Activated CD4-positive, alpha-beta T cell treated with anti-CD3 and anti-CD28 coated beads, Interleukin-2, Interleukin-4, amounts not matched to agents 100 ng/mL and 50 ng/mL, durations not matched to agents 16 hours and 8 hours (primary cell): Measurements from ENCODE around the gene NOSTRIN.
"Not testable (repeated sequence)": the region's sequence is repeated elsewhere in the genome, so short reads cannot be mapped to it uniquely, and the experiment has no call there.

ENCODE experiments used
- DNase-seq: peaks from one replicate; pipeline ENCODE4 v3.0.0-alpha.2; 2020; ENCODE audit warnings: low spot score

Gene NOSTRIN

DNA sequence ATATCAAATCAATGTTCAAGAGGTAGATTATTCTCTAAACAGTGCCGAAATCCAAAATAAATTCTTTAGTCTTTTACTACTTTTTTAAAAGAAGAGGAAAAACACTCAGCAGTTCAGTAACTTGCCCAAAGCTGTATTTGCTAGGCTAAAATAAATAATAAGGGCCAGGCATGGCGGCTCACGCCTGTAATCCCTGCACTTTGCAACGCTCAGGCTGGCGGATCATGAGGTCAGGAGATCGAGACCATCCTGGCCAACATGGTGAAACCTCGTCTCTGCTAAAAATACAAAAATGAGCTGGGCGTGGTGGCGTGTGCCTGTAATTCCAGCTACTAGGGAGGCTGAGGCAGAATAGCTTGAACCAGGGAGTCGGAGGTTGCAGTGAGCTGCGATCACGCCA lies 79.7 kb downstream of the NOSTRIN start:
- not testable (repeated sequence) for DNase-seq

DNA sequence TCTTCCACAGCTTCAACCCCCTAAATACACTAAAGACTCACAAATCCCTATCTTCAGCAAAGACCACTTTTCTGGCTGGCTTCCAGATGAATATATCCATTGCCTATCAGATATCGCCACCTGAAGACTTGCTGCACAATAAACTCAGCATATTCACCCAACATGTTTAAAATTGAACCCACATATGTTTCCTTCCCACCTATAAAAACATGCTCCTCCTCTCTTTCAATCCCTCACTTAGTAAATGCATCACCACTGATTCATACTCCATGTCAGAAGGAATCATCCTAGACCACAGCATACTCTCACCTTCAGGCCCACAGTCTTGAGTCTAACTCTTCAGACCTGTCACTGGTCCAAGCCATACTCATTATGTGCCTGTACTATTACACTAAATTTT lies 82.5 kb downstream of the NOSTRIN start:
- DNase-seq: no peak

DNA sequence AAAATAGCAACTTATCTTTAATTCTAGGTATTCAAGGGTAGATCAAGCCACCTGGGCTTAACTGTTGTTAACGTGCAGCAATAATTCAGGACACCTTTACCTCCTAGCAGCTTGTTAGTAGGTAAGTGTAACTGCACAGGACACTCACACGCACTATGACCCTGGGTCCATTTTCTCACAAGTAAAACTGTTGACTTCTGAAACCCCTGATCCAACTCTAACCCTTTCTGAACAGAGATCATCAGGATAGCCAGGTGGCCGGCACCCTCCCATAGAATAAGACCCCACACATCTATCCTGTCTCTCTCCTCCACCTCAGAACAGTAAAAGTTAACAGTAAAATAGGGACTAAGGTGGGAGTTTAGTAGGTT lies 87.2 kb downstream of the NOSTRIN start:
- no peak for DNase-seq

DNA sequence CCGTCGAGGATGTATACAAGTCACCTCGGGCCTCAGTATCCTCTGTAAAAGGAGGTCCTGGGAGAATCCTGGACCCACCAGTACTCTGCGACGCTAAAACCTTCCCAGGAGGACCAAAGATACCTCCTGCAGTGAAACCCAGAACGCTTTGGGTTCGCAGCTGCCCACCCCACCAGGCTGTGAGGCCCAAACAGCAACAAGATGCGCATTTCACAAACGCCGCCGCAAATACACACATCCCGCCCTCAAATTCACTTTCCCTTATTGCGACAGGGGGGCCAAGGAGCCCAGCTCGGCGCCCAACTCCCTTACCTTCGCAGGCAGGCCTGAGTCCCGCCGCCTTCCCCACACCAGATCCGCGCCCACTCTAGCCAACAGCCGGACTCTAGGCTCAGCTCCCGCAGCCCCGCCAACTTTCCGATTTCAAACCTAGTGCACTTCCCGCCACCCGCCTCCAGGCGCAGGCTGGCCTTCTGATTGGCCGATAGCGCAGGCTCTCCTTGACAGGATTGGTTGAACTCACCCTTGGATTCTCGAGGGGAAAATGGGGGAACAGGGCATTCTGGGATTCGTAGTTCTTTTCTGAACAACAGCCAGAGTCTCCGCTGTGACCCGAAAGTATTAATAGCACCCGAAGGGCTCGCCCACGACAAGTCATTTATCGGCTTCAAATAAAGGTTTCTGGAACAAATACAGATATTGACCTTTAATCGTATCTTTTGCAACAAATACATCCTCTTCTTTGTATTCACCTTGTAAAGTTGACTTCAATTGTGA lies 87.8 kb downstream of the NOSTRIN start, which contains the start of gene SPC25:
Gene SPC25 (minus strand): TSS at position 425 of the 777 bp plus-strand sequence. CDS start 911 bp downstream, outside the sequence.
- peak; percentile 95 for DNase-seq

DNA sequence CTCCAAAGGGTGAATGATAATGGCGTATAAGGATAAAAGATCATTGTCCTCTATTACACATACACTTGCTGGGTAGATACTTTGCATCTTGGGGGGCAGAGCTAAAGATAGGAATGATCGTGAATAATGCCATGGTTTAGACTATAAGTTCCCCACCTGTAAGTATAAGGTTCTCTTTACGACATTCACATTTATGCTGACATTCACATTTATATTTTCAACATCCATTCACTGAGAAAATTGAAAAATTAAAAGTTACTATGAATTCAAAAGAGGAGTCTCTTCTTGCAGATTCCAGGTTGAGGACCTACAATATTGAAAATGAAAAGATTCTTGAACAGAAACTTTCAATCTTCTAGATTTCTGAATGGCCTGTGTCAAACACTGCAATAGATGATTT lies 89.9 kb downstream of the NOSTRIN start:
- DNase-seq: no peak

DNA sequence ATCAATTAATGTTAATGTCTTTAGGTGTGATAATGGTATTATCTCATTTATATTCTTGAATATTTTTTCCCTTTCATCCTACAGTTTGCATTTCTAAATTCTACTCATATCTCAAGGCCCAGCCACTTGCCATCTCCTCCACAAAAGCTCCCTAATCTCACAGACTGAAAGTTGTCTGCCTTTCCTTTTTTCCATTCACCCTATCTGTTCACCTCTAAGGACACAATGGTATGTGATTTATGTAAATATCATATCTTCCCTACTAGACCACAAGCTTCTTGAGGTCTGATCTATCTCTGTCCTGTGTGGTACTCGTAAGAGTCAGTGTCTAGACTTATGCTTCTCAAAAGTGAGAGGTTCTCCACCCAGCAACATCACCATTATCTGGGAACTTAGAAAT lies 91.7 kb downstream of the NOSTRIN start:
- DNase-seq: no peak

DNA sequence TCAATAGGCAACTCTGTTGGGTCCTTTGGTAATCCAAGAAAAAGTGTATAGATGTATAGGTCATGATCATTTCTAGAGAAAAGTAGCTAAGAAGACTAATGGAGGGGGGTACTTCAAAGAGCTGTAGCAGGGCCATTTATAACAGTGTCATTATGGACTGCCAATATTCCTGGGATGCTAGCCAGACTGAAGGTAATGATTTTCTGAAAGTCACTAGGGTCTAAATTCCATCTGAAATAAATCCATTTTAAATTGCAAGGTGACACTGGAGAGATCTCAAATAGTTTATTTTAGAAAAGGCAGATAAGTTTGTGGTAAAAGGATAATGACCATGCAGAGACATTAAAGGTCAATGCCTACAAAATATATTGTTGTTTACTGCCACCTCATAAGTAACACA lies 92.3 kb downstream of the NOSTRIN start:
- no peak for DNase-seq

DNA sequence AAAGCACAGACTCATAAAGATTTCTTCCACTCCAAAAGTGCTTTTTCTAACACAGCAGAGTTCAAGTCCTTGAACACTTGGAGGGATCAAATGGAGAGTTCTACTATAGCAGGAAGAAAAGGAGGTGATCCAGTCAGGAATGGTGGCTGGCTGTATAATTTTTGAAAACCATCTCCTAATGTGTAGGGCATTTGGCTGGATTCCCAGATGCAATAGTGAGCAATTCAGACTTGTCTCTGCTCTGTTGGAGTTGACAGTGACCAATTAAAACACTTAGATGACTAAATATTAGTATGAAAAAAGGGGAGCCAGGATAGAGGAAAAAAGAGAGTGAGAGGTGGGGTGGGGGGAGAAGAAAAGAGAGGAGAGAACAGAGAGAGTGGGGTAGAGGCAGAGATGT lies 93.3 kb downstream of the NOSTRIN start:
- no peak for DNase-seq

DNA sequence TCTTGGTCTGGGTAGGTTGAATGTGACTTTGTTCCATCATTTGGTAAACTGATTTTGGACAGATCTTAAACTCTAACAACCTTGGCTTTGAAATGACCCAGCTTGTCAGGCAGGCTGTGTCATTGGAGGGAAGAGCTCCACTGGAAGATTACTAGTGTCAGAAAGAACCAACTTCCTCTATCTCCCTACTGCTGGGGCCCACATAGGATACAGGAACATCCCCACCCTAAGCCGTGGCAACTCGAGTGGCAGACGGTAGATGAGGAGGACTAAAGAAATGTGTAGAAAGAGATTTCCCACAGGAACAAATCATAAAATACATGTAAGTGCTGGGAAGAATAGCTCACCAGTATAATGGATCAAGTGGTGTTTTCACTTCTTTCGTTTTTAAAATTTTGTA lies 94.3 kb downstream of the NOSTRIN start:
- no peak for DNase-seq

DNA sequence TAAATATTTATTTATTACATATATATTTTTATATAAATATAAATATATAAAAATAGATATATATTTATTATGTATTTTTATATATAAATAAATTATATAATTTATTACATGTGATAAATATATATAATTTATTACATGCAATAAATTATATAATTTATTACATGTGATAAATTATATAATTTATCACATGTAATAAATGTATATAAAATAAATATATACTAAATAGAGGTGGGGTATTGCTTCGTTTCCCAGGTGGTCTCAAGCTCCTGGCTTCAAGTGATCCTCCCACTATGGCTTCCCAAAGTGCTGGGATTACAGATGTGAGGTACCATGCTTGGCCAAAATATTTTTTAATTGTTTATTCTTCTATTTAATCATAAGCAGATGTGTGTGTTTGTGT lies 95.0 kb downstream of the NOSTRIN start:
- no peak for DNase-seq

DNA sequence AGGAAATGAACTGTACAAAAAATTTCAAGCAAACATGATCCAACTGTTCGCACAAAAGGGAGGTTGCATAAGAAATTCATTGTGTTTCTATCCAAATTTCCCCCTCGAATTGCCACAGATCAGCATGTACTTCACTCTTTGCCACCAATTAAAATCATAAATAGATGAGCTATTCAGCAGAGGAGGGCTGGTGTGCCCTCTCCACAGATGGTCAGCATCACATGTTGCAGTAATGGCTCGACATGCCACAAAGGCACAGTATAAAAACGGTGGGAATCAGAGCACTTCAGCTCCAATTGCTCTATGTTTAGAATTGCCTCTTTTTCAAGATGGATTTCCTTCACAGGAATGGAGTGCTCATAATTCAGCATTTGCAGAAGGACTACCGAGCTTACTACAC lies 98.6 kb downstream of the NOSTRIN start, which contains the start of gene G6PC2:
Gene G6PC2 (plus strand): TSS at position 289 of the 400 bp plus-strand sequence. CDS start 41 bp downstream, at position 330.
- no peak for DNase-seq

DNA sequence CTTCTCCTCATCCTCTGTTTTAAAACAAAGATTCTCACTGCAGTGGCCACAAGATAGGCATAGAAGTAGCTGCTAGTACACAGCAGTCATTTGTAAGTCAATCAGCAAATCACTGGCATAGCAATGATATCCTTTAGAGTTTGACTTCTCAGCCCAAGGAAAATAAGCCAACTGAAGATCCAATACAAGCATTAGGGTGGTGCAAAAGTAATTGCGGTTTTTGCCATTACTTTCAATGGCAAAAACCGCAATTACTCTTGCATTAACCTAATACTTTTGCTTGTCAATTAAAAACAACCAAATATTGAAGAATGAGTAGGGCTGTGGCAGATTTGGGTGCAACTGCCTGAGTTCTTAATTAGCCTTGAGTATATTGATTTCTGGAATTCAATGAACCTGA lies 101.5 kb downstream of the NOSTRIN start:
- no peak for DNase-seq

DNA sequence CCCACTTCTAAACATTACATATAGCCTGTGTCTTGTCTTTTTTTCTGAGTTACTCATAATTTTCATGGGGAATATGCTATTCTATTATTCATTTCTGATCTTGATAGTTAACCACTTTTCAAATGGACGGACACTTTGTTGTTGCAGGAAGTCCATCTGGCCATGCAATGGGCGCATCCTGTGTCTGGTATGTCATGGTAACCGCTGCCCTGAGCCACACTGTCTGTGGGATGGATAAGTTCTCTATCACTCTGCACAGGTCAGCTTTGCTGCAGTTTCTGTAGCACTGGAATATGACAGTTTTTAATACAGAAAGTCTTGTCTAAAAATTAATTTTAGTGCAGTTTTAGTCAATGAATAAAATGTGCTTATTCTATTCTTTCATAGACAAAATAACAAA lies 101.9 kb downstream of the NOSTRIN start:
- DNase-seq: no peak

DNA sequence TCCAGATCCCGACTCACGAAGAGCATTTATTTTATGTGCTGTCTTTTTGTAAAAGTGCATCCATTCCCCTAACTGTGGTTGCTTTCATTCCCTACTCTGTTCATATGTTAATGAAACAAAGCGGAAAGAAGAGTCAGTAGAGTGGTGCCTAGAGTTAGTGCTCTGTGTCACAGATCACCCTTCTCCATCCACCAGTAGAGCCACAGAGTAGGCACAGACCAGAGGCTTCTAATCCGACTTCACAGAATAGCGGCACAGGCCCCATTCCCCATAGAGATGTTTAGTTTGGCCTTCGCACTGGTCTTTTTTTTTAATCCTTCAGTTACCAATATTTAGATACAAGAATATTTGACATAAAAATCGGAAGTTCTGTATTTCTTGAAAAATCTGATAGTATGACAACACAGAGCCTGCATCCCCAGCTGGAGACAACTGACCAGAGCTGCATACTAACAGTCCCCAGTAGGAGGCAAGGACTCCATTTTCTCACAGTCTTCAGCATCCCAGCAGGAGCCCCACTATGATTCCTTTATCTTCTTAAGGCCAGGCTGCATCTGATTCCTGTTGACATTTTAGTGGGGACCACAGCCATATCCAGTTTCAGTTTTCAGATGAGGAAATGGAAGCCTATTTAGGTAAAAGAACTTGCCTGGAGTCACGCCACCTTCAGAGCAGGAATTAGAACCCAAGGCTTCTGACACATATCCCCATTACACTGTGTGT lies 105.7 kb downstream of the NOSTRIN start:
- DNase-seq: no peak

DNA sequence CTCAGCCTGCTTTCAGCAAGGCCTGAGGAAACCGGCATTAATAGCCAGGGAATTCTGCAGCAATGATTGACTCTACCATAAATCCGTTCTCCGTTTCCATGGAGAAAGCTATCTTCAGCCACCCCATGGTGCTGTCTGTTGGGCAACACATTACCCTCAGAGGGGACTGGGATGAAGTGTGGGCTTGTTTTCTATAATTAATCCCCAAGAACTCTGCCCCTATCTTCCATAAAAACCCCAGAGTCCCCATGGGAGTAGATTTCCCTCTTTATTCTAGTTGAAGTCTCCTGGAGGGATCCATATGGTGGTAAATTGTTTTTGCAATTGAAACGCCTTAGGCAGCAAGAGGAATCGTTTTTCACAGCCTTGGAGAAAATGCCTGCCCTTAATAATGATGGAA lies 107.9 kb downstream of the NOSTRIN start:
- DNase-seq: no peak

DNA sequence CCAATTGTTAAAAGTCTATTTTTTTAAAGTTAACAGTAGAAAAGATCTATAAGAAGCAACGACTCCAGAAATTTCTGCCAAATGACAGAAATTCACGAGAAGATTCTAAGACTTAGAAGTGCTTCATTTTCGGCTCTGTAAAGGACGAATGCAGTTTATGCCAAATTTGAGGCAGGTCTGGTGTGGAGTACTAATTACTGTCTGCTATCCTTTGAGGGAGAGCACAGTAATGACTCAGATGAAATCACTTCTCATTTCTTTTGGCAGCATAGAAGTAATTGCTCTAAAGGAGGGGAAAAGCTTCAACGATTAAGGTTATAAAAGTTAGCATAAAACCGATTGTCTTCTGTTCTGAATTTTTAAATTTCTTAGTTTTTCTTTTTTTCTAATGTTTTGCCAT lies 110.0 kb downstream of the NOSTRIN start:
- no peak for DNase-seq

DNA sequence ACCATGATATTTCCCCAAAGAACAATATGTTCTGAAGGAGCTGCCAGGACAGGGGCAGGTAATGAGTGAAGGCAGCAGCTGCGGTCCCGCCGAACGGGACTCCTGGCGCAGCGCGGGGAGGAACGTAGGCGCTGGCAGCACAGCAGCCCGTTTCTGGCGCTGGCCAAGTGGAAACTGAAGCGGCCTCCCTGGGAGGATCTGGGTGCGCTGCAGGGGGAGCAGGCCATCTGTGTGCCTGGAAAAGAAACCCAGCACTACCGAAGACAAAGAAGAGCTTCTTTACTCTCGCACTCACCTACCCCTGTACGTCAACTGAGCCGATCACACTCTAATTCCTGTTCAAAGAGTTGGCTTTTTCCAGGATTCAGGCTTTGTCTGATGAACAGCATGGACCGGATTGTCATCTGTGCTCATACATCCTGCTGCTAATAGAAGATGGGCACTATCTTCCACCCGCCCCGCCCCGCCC lies 110.5 kb downstream of the NOSTRIN start:
- no peak for DNase-seq

DNA sequence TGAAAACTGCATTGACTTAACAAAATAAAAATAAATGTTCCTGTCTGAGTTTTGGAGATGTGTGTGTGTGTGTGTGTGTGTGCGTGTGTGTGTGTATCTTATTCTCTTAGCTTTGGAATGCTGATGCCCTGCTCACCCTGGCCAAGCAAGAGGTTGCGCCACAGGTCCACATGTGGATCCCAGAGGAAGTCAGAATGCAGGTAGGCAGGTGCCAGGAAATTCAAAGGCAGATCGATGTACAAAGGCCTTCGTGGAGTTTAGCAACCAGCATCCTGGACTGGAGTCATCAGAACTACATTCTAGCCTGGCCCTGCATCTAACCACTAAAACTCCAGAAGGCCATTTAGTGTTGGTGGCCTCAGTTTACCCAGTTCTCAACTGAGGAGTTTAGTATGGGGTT lies 111.1 kb downstream of the NOSTRIN start:
- no peak for DNase-seq
